ENCODE results near the gene RFC2.

Gene RFC2

DNA sequence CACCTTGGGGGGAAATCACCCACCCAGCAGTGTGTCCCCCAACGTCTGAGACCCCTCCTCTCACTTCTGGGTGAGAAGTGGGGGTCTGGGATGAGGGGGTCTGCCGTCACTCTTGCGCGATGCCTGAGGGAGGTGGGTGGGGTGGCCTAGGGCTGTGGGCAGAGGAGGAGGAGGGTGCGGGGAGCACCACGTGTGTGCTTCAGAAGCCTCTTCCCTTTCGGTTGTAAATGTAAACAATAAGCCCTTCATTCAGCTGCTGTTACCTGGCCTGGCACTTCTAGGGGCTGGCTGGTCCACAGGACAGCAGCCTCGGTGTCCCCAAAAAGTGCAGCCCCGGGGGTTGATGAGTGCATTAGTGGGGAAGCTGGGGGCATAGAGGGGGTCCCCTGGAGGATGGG is 36.4 kb upstream of the RFC2 start:
- Mint-ChIP-seq H3K27ac (no peak overlapping the region), H3K36me3 (ENCODE audit: low read depth) (peaks cover 11% of the 10 kb centered on the region), H3K4me3 (peak overlapping the region; percentile 80), H3K4me1 (peaks cover 49% of the 10 kb centered on the region), H3K9me3 (peaks cover 2% of the 10 kb centered on the region), H3K27me3 (ENCODE audit: low read depth, poor library complexity) (peaks cover 23% of the 10 kb centered on the region)
- no peak for DNase-seq
- TF ChIP-seq, protein P1, sequence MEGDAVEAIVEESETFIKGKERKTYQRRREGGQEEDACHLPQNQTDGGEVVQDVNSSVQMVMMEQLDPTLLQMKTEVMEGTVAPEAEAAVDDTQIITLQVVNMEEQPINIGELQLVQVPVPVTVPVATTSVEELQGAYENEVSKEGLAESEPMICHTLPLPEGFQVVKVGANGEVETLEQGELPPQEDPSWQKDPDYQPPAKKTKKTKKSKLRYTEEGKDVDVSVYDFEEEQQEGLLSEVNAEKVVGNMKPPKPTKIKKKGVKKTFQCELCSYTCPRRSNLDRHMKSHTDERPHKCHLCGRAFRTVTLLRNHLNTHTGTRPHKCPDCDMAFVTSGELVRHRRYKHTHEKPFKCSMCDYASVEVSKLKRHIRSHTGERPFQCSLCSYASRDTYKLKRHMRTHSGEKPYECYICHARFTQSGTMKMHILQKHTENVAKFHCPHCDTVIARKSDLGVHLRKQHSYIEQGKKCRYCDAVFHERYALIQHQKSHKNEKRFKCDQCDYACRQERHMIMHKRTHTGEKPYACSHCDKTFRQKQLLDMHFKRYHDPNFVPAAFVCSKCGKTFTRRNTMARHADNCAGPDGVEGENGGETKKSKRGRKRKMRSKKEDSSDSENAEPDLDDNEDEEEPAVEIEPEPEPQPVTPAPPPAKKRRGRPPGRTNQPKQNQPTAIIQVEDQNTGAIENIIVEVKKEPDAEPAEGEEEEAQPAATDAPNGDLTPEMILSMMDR (IDR thresholded peaks at IDR 0.05) = no peak

DNA sequence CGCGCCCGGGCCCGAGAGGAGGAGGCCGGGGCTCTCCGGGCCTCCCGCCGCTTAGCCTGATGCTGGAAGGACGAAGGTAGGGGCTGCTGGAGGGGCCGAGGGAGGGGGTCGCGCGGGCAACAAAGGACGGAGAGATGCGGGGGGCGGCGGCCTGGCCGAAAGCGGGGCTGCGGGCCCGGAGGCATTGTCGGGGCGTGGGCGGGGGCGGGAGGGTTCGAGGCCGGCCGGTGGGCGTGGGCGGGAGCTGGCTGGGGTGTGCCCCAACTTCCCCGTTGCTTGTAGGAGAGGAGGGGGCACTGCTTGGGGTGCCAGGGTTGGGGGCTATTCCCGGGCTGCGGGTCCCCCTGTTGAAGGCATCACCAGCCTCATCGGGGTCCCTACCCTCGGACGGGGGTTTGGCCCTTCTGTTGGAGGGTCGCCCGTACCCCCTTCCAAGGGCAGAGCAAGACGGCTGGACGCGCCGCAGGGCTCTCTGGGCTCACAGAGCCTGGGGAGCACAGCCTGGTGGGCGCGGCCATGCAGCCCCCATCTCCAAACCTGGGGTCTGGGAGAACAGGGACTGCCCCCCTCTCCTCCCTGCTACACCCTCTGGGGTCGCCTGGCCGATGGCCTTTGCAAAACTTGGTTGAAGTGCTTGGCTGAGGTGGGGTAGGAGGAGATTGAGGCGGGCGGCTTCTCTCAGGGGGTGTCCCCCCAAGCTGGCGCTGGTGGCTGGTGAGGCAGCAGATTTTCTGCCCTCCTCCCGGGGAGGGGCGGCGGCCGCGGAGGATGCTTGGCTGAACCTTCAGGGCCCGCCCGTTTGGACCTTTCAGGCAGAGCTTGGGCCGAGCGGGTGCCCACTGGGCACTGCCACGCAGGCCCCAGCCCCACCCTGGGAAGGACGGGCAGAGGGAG is 35.7 kb upstream of the RFC2 start:
- Mint-ChIP-seq H3K4me3 (peak overlapping the region; percentile 80), H3K27me3 (ENCODE audit: low read depth, poor library complexity) (peaks cover 23% of the 10 kb centered on the region), H3K4me1 (peaks cover 42% of the 10 kb centered on the region), H3K27ac (no peak overlapping the region), H3K9me3 (no peaks in the 10 kb centered on the region), H3K36me3 (ENCODE audit: low read depth) (peaks cover 5% of the 10 kb centered on the region)
- peak; percentile 51 for DNase-seq
- TF ChIP-seq, protein P1 (IDR thresholded peaks at IDR 0.05) = no peak

DNA sequence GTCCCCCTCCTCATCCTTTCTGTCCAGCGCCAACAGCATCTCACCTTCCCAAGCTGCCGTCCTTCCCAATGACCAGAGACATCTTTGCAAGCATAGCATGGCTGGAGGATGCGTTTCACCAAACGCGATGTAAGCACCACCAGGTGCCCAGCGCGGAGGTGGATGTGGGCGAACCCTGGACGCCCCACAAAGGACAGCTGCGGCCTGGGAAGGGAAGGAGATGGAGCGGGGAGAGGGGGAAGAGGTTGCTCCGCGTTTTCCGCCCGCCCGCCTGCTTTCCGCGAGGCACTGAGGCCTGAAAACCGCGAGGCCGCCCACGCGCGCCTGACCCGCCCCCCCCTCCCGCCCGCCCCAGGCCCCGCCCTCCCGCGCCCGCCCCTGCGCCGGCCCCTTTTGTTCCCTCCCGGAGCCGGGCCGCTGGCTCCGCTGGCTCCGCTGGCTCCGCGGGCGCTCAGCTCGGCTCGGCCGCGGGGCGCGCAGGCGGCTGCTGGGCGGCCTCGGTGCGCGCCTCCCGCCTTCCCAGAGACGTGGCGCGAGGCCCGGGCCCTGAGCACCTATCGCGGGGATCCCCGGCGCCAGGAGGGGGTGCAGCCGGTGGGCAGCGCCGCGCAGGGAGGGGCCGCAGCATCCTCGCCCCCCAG is 34.9 kb upstream of the RFC2 start, which contains the start of gene CLIP2:
Gene CLIP2 (plus strand): TSS at position 390 of the 641 bp plus-strand sequence. CDS start 28,140 bp downstream, outside the sequence.
- Mint-ChIP-seq H3K27me3 (ENCODE audit: low read depth, poor library complexity) (peaks cover 26% of the 10 kb centered on the region), H3K4me3 (peak within 1 kb of the TSS; percentile 88), H3K36me3 (ENCODE audit: low read depth) (peaks cover 4% of the 10 kb centered on the region), H3K27ac (no peak within 1 kb of the TSS), H3K4me1 (peaks cover 35% of the 10 kb centered on the region), H3K9me3 (no peaks in the 10 kb centered on the region)
- peak; percentile 81 for DNase-seq
- TF ChIP-seq, protein P1 (IDR thresholded peaks at IDR 0.05) = no peak

DNA sequence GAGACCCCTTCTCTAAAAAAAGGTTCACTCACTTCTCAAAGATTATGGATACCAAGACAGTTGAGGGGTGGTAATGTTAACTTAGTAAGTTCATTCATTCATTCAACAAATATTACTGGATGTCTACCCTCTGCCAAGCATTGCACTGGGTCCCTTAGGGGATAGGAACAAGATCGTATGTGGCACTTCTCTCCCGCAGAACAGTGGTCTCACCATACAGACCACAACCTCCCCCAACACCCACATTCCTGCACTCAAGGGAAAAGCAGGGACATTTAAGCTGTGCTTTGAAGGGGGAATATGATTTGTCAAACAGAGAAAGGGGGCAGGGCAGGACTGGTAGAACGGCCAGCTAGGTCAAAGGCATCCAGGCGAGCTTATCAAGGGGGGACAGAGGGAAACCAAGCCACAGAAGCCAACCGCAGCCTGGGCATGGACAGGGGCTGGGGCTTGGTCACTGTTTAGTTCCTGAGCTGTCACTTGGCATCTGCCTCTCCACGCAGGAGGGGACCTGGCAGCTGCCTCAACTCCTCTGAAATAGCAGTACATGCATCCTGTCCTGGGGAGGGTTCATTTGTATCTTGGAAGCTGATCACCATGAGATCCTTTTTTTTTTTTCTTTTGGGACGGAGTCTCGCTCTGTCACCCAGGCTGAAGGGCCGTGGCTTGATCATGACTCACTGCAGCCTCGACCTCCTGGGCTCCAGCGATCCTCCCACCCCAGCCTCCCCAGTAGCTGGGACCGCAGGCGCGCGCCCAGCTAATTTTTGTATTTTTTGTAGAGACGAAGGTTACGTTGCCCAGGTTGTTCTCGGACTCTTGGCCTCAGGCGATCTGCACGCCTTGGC is 34.1 kb upstream of the RFC2 start:
- H3K36me3 Mint-ChIP-seq (ENCODE audit: low read depth) = peaks cover under 1% of the 10 kb centered on the region
- H3K4me1 Mint-ChIP-seq = peaks cover 30% of the 10 kb centered on the region
- no peaks in the 10 kb centered on the region for H3K9me3 Mint-ChIP-seq
- DNase-seq = no peak
- H3K4me3 Mint-ChIP-seq = peak overlapping the region; percentile 88
- TF ChIP-seq, protein P1 (IDR thresholded peaks at IDR 0.05) = no peak
- H3K27ac Mint-ChIP-seq = no peak overlapping the region
- peaks cover 27% of the 10 kb centered on the region for H3K27me3 Mint-ChIP-seq (ENCODE audit: low read depth, poor library complexity)

DNA sequence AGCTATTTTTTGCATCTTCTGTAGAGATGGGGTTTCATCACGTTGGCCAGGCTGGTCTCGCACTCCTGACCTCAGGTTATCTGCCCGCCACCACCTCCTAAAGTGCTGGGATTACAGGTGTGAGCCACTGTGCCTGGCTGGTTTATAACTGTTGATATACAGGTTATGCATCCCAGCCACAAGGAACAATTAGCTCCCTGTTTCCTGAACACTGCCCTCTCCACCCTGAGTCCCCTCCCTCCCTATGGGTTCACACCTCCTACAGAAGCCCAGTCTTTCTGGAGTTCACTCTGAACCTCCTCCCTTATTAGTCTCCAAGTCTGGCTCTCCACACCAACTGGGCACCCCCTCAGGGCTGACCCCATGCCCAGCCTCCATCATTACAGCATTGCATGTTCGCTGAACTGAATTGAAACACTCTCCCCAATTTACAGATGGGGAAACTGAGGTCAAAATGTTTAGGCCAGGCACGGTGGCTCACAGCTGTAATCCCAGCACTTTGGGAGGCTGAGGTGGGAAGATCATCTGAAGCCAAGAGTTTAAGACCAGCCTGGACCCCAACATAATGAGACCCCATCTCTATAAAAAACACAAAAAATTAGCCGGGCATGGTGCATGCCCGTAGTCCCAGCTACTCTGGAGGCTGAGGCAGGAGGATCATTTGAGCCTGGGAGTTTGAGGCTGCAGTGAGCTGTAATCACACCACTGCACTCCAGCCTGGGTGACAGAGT is 33.3 kb upstream of the RFC2 start:
- DNase-seq = no peak
- Mint-ChIP-seq H3K4me3 (no peak overlapping the region), H3K27ac (no peak overlapping the region)

More for the DNA sequence above, 33.3 kb upstream of the RFC2 start:
- Mint-ChIP-seq H3K4me1 (peaks cover 25% of the 10 kb centered on the region), H3K9me3 (no peaks in the 10 kb centered on the region), H3K36me3 (ENCODE audit: low read depth) (no peaks in the 10 kb centered on the region), H3K27me3 (ENCODE audit: low read depth, poor library complexity) (peaks cover 34% of the 10 kb centered on the region)
- TF ChIP-seq, protein P1 (IDR thresholded peaks at IDR 0.05) = no peak

Data from nephron progenitor cell (in vitro differentiated cells).